ENCODE results near the gene SMPDL3B. TPM values are rescaled to one million over a fixed set of nuclear protein-coding genes. Genes with fewer than 3 reads are reported as not detected.

SMPDL3B gene
- total RNA-seq, 1 experiment from 2014 or later: 31.6 TPM

- POLR2A ChIA-PET: no interaction called here
Measured at GRCh38 chr1:27954186-27954585, 19.4 kb downstream of the SMPDL3B start.

More at GRCh38 chr1:27954186-27954585, 19.4 kb downstream of the SMPDL3B start:
- H3K4me3 Mint-ChIP-seq: no peak overlapping the region
- no peaks in the 10 kb centered on the region for H3K27me3 Mint-ChIP-seq (ENCODE audit: low read depth)
- H3K9me3 Mint-ChIP-seq: no peaks in the 10 kb centered on the region
- peaks cover 6% of the 10 kb centered on the region; the same call in 1 of the 2 replicates for H3K4me1 Mint-ChIP-seq
- no peak for DNase-seq (ENCODE audit: low spot score)
- H3K36me3 Mint-ChIP-seq: 0 out of 2 replicates have a peak, but pooled peaks cover 8% of the 10 kb centered on the region
- TF ChIP-seq SMAD3 (CRISPR knock-in tag; IDR thresholded peaks at IDR 0.05; ENCODE audit: borderline replicate concordance) (no peak), GABPB1 (CRISPR knock-in tag; IDR thresholded peaks at IDR 0.05) (no peak), PRRX2 (CRISPR knock-in tag; IDR thresholded peaks at IDR 0.05) (no peak), FOXK1 (CRISPR knock-in tag; IDR thresholded peaks at IDR 0.05) (no peak), CTCF (IDR thresholded peaks at IDR 0.05) (no peak), FOXJ3 (CRISPR knock-in tag; IDR thresholded peaks at IDR 0.05; ENCODE audit: borderline replicate concordance) (no peak), AFF4 (CRISPR knock-in tag; IDR thresholded peaks at IDR 0.05; ENCODE audit: borderline replicate concordance) (no peak), MXD4 (CRISPR knock-in tag; IDR thresholded peaks at IDR 0.05; ENCODE audit: borderline replicate concordance) (no peak), NFYB (CRISPR knock-in tag; conservative IDR thresholded peaks at IDR 0.05; ENCODE audit: low read depth) (no peak), ATF2 (CRISPR knock-in tag; IDR thresholded peaks at IDR 0.05; ENCODE audit: borderline replicate concordance, low read depth) (no peak), ZNF532 (CRISPR knock-in tag; IDR thresholded peaks at IDR 0.05; ENCODE audit: borderline replicate concordance) (no peak), KAT7 (CRISPR knock-in tag; IDR thresholded peaks at IDR 0.05; ENCODE audit: borderline replicate concordance) (no peak)
- CTCF ChIA-PET: no interaction called here
- H3K27ac Mint-ChIP-seq: no peak overlapping the region
- ATAC-seq: no peak
